Stimulated activated CD8-positive, alpha-beta memory T cell treated with anti-CD3 and anti-CD28 coated beads, Interleukin-12 subunit alpha, Interleukin-12 subunit beta, amount 100 ng/mL, for 4 hours (primary cell): ENCODE results near the gene ACSM3.
"Not testable (repeated sequence)": the region's sequence is repeated elsewhere in the genome, so short reads cannot be mapped to it uniquely, and the experiment has no call there.

Source experiments
- DNase-seq: peaks from one replicate; pipeline ENCODE4 v3.0.0-alpha.2; 2020; ENCODE audit warnings: low read depth

Gene ACSM3, protein sequence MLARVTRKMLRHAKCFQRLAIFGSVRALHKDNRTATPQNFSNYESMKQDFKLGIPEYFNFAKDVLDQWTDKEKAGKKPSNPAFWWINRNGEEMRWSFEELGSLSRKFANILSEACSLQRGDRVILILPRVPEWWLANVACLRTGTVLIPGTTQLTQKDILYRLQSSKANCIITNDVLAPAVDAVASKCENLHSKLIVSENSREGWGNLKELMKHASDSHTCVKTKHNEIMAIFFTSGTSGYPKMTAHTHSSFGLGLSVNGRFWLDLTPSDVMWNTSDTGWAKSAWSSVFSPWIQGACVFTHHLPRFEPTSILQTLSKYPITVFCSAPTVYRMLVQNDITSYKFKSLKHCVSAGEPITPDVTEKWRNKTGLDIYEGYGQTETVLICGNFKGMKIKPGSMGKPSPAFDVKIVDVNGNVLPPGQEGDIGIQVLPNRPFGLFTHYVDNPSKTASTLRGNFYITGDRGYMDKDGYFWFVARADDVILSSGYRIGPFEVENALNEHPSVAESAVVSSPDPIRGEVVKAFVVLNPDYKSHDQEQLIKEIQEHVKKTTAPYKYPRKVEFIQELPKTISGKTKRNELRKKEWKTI

DNA sequence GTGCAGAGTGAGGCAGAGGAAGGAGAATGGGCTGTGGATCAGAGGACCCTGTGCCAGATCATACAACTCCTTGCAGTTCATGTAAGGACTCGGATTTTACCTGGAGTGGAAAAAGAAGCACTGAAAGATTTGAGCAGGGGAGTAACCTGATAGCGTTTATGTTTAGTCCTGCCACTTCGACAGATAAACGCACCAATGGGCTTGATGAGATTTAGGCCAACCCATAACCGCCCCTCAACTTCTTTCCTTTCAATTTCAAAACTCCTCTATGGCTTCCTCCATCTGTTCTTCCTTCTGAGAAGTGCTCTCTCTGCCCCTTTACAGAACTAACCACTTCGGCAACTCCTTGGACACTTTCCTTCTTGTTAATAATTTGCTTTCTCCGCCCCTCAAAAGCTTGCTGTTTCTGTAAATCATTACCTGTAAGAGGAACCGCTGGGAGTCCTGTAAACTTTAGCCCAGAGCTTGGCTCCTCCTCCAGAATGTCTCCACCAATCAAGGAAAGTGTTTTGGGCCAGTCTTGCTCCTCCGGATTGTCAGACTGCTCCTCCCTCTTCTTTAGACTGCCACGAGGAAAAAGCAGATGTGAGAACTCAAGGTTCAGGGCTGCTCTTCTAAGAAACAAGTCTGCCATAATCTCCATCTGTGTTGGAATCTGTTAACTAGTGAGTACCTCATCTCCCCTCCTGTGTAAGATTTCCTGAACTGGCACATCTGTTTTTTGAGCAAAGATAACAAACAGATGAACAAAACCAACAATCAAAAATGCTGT lies at the start of gene ACSM3:
TSS of gene ACSM3 (plus strand) at position 554 of the 772 bp plus-strand sequence. CDS start 6,021 bp downstream, outside the sequence.
- peak; percentile 24 for DNase-seq

DNA sequence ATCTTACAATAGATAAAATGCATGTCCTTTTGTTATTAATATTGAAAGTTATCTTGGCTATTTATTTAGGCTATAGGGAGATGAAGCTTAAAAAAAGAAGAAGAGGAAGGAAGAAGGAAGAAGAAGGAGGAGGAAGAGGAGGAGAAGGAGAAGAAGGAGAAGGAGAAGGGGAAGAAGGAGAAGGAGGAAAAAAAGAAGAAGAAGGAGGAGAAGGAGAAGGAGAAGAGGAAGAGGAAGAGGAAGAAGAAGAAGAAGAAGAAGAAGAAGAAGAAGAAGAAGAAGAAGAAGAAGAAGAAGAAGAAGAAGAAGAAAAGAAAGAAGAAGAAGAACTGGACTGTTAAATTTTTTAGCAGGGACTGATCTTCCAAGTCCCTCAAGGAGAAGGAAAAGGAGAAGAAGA lies 46.1 kb upstream of the ACSM3 start:
- not testable (repeated sequence) for DNase-seq

DNA sequence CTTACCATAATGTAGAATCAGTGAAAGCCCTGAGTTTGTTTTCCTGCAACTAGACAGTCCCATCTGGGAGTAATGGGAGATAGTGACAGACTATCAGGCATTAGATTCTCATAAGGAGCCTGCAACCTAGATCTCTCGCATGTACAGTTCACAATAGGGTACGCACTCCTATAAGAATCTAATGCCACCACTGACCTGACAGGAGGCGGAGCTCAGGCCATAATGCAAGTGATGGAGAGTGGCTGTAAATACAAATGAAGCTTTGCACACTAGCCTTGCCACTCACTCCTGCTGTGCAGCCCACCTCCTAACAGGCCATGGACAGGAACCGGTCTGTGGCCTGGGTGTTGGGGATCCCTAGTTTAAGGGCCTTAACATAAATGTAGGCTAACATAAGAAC lies 43.6 kb upstream of the ACSM3 start:
- no peak for DNase-seq

DNA sequence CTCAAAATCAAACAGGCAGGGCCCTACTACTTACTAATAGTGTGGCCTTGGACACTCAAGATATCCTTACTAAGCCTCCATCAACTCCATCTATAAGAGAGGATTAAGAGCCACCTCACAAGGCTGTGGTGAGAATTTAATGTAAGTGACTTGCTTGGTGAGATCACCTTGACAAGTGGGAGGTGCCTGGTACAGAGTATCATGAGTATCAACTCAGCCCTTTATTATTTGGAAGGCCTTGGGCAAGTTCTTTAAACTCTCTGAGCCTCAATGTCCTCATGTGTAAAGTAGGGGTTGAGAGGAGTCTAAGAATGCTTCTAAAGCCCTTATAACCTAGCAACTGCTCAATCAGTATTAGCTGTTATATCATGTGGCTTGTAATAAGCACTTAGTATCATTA lies 37.2 kb upstream of the ACSM3 start:
- DNase-seq = no peak

DNA sequence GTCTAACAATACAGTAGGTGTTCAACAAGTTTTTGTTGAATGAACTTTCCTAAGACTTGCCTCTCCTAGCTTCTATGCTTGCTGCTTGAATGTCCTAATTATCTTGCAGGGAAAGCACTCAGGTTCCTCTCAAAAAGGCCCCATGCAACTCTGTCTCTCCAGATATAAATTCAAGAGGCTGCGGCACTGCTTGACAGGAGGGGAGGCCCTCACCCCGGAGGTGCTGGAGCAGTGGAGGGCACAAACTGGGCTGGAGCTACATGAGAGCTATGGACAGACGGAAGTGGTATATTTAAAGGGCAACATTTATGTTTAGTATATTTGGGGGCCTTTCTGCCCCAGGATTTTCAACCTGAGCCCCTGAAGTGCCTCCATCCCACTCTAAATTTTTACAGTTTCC lies 36.6 kb upstream of the ACSM3 start:
- no peak for DNase-seq

DNA sequence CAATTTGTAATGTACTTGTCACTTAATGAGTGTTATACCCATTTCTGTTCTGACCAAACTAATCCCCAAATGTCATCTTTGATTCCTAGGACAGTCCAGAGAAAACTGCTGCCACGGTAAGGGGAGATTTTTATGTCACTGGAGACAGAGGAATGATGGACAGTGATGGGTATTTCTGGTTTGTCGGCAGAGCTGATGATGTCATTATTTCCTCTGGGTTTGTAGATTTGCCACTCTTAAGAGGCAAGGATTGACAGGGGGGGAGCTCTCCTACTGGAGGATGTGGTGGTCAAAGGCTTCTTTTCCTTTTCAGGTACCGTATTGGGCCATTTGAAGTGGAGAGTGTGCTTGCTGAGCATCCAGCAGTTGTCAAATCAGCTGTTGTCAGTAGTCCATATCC lies 34.7 kb upstream of the ACSM3 start:
- DNase-seq = no peak

DNA sequence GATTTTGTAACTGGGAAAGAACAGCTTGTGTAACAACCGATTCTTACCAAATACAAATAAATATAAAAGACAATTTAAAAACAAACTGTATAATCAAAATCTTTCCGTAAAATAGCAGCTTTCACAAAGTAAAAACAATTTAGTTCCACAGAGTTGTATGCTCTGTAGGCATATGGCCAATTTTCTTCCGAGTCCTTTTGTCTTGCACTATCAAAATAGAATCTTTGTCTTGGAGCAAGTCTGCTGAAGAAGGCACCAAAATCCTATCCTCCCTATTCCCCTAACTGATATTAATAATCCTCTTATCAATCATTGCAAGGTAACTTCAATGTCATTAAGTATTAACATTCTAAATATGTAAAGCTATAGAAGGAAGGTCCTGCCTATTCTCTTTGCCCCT lies 29.8 kb upstream of the ACSM3 start:
- DNase-seq = no peak

DNA sequence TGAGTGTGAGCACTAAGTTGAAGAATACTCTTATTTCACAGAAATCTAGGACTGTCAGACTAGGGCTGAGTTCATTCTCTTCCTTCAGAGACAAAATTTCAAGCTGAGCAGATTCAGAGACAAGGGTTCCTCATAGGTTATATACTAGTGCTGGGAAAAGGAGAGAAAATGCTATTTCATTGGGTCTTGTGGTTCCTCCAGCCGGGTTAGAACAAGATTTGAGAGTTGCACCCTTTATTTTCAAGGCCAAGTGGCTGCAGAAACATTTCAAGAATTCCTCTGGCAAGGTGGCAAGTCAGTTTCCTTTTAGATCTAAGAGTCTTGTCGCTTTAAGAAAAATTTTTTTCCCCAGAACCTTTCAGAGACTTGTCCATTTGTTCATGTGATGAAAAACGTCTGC lies 29.0 kb upstream of the ACSM3 start:
- no peak for DNase-seq

DNA sequence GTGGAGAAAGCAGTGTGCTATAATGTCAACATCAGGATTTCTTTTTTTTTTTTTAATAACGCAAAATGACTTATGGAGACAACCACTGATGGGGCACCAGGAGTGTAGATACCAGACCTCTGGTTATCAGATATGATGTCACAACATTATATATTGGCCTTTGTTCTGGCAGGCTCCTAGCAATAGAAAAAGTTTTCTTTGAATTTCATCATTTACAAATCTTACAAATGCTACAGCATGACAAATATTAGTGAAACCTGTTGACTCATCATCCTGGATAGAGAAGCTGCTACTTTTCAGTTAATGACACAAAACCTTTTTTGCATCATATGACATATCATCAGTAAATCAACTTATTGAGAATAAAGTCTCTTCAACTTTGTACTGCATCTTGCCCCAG lies 28.3 kb upstream of the ACSM3 start:
- no peak for DNase-seq

DNA sequence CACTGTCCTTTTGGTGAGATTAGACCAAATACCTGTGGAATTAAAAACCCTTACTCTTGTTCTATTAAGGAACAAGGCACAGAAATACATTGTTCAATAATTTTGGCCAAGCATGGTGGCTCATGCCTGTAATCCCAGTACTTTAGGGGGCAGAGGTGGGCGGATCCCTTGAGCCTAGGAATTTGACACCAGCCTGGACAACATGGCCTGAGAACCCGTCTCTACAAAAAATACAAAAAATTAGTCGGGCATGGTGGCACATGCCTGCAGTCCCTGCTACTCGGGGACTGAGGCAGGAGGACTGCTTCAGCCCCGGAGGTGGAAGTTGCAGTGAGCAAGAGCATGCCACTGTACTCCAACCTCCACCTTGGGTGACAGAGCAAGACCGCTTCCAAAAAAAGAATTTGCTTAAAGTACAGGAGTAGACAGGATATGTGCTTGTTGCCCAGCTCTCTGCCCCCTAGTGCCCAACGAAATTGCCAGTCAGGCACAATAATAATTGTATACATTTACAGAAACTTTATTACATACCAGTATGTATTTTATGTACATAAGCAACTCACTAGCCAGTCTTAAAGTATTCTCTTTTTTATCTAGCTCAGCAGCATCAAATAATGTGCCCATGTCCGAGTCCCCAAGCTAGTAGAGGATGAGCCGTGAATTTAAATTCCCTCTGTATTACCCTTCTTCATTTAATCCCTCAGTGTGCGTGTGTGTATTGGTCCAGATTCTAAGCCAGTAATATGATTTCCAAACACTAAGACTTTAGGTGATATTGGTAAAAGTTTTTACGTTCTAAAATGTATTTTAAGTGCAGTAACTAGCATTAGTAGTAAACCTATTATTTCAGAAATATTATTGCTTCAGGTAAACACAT lies 23.6 kb upstream of the ACSM3 start:
- no peak for DNase-seq

DNA sequence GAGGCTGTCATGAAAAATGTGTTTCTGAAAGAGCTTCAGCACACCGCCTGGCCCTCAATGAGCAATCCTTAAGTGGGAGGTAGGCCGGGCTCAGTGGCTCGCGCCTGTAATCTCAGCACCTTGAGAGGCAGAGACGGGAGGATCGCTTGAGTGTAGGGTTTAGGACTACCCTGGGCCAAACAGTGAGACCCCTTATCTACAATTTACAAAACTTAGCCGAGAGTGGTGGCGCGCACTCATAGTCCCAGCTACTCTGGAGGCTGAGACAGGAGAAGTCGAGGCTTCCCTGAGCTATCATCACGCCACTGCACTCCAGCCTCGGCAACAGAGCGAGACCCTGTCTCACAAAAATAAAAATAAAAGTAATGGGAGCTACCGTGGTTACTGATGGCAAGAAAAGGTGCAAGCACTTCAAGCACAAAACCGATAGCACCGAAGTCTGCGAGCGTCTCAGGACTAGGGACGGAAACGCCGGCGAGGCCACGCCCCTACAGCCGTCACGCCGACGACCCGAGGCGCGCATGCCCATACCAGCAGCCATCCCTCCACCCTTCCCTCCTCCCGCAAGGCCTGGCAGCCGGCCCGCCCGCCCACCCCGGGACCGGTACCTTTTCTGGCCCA lies 22.8 kb upstream of the ACSM3 start:
- DNase-seq = peak; percentile 84

DNA sequence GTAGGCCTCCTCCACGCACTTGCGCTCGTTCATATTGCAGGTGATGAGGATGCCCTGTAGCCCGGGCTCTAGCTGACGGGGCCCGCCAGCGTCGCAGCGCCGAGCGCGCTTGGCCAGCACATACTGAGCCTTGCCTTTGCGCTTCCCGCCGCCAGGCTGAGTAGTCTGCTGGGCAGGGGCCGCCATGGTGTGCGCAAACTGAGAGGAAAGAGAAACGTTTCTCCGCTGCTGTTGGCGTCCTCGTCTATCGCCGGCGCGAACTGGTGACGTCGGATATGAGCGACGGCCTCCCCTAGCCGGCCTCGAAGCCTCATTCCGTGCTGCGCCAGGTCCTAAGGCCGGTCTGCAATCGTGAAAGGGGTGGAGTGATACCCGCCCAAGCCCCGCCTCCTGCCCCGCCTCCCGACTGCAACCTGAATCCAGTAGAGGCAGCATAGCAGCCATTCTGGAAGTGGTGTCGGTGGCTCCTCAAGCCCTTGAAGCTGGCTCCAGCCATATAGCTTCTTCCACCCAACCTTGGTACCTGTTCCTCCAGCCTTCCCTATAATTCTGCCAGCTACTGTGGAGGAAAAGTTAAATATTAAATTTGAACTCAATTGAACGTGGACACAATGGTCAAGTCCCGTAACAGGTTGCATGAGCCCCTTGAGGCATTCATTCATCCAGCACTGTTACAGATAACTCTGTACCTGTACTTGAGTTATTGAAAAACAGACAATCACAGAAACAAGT lies 22.1 kb upstream of the ACSM3 start, which contains the start of gene THUMPD1:
TSS of gene THUMPD1 (minus strand) at position 265 of the 732 bp plus-strand sequence. CDS start at position 186, 79 bp downstream.
- DNase-seq = peak; percentile 93

DNA sequence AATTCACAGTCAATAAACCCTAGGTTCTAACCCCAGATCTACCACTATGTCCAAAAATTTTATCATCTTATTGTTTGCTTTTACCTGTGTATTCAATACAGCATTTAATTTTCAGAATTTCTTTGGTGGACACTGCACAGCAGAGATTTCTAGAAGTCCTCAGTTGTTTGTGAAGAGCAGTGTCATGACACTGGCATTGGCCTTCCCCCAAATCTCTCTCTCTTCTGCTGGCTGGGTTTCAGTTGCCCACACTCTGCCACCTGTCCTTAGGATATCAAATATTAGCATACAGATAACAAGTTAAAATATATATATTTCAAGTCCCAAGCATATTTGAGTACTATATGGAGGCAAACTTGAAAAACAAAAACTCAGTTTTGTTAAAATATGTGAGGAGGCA lies 20.2 kb upstream of the ACSM3 start:
- no peak for DNase-seq

DNA sequence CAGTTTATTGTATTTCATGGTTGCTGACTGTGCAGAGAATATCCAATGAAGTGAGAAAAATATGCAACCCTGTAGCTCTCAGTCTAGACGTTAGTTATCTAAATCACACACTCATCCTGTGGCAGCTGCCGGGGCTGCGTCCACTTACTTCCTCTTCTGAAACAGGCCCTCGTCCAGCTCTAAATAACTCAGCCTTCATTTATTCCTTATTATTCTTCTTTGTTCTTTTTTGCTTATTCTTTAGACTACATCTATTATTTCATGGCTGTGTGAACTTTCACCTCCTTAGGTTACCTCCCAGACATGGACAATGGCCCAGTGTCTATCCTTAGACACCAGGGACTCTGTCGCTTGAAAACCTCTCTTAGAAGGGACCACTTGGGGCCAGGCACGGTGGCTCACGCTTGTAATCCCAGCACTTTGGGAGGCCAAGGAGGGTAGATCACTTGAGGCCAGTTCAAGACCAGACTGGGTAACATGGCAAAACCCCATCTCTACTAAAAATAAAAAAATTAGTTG lies 18.8 kb upstream of the ACSM3 start:
- no peak for DNase-seq

DNA sequence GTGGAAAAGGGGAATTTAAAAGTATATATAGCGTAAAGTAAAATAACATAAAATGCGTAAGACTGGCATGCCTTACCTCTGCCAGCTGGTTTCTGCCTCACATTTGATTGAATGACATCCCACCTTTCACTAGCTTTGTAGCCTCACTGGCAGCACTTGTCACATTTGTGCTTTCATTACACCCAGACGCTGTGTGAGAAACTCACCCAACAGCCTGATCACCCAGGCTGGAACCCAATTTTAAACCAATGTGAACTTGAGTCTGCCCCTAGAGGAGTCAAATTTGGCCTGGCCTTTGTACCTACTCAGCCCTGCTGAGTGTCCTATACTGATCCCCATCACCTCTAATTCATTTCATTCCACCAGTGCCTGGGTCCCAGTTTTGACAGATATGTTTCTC lies 17.4 kb upstream of the ACSM3 start:
- DNase-seq = no peak

DNA sequence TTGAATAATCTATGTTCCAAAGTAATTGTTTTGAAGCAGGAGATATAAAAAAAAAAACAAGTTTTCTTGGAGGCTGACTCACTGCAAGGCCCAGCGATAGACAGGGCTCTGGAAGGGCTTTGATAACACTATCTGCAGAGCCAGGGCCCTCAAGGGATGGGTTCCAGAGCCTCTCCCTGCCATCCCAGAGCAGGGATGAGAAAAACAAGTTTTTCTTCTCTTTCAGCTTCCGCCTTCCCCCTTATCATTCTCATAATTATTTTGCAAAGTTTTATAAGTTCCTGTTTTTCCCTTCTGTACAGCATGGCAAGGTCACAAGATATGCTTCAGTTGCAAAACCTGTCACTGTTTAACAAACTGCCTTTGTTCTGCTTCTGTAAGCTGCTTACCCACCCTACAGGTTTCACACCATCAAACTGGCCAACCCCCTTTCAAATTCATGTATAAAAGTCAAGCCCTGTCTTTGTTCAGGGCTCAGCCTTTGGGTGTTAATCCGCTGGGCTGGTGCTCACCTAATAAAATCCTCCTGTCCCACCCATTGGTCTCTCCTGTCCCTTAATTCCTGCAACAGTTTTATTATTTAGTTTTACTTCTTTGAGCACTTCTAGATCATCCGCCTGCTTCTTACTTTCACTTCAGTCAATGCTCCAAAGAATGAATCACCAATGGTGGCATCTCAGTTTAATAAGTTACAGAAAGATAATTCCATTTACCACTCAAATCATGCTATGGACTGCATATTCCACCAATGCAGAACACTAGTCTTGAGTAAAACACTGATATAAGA lies 16.6 kb upstream of the ACSM3 start:
- DNase-seq = no peak

DNA sequence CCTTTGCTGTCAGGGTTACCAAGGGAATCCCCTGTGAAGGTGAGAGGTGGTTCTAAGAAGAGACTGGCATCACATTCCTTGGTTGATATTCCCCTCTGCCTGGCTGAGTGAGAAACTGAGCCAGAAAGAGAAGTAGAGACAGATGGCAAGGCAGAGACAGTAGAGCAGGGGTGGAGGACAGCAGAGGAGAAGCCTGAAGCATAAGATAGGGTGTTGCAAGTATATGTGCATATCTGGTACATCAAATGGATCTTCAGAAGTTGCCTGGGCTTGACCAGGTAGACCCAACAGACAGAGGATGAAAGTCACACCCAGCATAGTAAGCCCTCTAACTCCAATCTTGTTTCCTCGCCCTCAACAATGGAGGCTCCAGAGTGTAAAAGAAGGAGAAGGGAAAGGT lies 14.3 kb upstream of the ACSM3 start:
- no peak for DNase-seq

DNA sequence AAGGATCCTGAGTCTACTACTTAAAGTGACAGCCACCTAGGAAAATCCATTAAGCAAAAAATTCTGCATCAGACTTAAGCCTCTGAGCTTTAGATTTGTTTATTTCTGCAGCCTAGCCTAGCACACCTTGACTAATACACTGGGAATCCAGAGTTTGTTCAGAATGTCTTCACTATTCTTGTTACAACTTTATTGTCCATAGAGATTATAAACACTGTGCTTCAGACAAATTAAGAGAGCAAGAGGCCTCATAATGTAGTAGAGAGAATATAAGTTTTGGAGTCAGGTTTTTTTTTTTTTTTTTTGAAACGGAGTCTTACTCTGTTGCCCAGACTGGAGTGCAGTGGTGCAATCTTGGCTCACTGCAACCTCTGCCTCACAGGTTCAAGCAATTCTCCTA lies 13.3 kb upstream of the ACSM3 start:
- no peak for DNase-seq

DNA sequence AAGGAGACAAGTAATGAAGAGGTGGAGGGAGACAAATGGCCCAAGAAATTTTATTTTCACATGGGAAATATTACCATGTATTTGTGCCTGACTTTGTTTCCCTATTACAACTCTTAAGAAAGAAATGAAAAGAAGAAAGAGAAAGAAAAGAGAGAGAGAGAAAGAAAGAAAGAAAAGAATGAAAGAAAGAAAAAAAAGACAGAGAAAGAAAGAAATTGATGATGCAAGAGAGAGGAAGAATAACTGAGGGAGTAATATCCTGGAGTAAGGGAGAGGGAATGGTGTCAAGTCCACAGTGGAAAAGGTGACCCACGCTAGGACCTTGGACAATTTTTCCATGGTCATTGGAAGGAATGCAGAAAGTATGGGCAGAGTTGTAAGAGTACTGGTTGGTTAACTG lies 10.1 kb upstream of the ACSM3 start:
- DNase-seq = no peak

DNA sequence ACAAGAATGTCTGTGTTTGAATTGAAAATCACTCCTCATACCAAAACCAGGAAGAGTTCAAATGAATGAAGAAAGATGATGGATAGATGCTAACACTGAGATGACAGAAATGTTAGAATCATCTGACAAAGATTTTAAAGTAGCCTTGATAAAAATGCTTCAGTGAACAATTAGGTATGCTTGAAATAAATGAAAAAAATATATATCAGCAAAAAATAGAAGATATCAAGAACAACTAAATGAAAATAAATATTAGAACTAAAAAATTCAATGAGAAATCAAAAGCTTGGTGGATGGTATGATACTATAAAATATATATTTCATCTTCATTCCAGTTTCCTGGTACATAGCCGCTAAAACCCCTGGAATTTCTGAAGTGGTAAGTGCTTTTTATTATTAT lies 8.6 kb upstream of the ACSM3 start:
- no peak for DNase-seq
